Renal cortex interstitium (tissue), 11 donors: ENCODE data around the gene TMEM127. TPM values are rescaled to one million over a fixed set of nuclear protein-coding genes. Genes with fewer than 3 reads are reported as not detected.
"Not testable (repeated sequence)": the region's sequence is repeated elsewhere in the genome, so short reads cannot be mapped to it uniquely, and the experiment has no call there.

Experiments
- DNase-seq, 11 donors: peaks; one replicate each; pipeline ENCODE4 v3.0.0-alpha.2; 2013; ENCODE audit warnings: low read depth in 9 of 11, low spot score in 4 of 11; ENCODE audit errors: extremely low read depth in 1 of 11
- polyA plus RNA-seq, 3 donors: library from polyadenylated mRNA; unstranded; fragments of 120-200 nt; gene quantifications; one replicate each; pipeline ENCODE4 v1.2.1, GENCODE V29; 2013; ENCODE audit not compliant: insufficient read length in 3 of 3

TMEM127 gene
- polyA plus RNA-seq, 3 donors, result 38.3 to 44.0 (median 41.2) TPM

DNA sequence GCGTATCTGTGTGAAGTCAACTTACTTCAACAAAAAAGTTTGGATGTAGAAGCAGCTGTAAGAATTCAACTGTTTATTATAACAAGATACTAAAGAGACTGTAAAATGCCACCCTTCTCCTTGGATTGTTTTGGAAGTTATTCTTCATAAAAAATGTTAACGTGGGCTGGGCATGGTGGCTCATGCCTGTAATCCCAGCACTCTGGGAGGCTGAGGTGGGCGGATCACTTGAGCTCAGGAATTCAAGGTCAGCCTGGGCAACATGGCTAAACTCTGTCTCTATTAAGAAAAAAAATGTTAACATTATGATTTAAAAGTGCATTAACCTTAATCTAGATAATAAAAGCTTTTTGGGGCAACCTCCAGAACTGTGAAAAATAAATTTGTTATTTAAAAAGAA, 8.0 kb upstream of the TMEM127 start:
- no peak for DNase-seq

DNA sequence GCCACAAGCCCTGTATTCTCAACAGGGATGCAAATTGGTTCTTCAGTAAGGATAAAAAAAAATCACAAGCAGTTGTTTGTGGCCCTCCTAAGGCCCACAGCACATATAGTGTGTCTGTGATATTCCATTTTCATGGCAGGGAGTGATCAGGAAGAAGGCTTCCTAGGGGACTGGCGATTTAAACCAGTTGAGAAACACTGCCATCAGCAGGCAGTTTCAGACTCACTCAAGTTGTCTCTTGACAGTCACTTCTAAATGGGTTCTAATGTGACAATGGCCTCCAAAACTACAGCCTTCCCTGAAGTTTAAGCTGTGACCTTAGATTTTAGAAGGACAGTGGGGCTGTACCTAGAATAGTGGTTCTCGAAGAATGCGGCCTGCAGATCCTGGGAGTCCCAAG, 6.2 kb upstream of the TMEM127 start:
- DNase-seq, result no peak

DNA sequence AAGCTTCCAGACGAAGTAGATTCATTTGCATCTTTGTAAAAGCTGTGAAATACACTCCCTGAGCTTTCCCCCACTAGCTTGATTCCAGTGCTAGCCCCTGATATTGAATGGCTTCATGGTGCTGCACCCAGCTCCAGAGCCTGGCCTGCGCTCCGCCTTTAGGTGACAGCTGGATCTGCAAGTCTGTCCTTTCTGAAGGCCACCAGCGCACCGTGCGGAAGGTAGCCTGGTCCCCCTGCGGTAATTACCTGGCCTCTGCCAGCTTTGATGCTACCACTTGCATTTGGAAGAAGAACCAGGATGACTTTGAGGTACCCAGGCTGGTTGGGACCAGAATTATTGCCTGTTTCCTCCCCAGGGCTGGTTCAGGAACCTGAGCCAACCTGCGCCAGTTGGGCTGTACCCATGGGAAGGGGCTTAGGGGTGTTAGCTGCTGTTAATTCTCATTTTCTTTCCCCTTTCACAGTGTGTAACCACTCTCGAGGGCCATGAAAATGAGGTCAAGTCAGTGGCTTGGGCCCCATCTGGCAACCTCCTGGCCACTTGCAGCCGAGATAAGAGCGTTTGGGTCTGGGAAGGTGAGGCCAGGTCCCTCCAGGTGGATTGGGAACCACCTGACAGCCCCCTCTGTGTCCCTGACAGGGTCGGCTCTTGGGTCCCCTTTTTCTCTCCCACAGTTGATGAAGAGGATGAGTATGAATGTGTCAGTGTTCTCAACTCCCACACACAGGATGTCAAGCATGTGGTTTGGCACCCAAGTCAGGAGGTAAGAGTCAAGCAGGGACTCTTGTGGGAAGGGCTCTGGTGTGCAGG, 1.6 kb upstream of the TMEM127 start:
- DNase-seq, result no peak

DNA sequence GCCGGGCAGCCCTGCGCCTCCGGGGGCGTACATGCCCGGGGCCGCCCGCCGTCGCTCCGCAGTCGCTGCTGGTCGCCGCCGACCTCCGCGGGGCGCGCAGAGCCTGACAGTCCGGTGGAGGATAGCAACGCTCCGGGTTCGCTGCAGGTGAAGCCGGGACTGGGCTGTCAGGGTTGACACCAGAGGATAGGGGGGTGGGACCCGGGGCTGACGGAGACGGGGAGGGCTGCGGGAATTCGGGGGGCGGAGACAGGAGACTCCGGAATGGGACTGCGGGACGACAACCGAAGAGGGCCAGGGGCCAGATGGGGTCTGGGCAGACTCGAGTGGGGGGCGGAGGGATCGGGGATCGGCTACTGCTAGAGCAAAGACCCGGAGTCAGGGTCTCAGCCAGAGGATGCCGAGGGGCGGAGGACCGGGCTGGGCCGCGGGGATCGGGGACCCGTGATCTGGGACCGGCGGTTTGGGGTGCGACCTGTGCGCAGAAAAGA, 403 bp downstream of the TMEM127 start:
- peak in 1 of 11 donors; percentile 26 for DNase-seq

DNA sequence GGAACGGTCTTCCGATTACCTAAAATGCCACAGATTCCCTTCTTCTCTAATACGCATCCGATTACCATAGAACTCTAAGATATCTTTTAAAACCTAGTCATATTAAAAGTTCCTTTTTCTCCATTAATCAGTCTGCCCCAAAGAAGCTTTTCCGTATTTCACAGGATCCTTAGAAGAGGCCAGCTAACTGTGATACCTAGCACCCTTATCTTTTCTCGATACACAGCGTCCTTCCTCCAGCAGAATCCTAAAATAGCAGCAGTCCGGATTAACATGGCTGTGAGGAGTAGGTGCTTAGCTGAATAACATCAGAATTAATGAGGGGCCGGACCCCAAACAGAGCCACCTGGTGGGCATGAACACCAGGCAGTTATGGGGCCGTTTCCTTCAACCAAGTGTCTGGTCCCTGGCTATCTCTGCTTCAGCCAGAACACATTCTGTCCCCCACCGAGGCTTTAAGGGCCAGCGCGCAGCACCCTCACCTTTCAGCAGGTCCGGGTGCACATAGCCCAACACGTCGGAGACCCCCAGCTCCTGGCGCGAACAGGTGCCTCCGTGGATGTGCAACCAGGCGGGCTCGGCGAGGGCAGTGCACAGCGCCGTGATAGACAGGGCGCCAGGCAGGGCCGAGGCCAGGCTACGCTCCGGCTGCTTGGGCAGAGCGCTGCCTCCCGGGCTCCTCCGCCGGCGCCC, 995 bp downstream of the TMEM127 start:
- peak in 3 of 11 donors; percentile 29 to 41 (median 40) for DNase-seq

DNA sequence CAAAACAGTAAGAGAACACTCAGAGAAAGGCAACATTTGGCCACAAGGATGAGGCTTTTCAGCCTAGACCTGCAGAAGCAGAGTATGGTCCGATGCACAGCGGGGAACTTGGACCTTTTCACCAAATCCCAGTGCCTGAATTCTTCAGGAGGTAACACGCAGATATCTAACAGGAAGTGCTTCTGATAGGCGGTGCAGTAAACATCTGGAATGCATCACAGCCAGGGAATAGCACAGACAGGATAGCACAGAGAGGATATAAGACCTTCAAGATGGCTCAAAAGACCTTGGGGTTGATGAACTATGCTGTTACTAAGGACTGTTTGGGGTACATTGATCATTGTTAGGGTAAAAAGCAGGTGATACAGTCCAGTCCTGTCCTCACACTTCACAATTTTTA, 1.7 kb downstream of the TMEM127 start:
- DNase-seq, result no peak

DNA sequence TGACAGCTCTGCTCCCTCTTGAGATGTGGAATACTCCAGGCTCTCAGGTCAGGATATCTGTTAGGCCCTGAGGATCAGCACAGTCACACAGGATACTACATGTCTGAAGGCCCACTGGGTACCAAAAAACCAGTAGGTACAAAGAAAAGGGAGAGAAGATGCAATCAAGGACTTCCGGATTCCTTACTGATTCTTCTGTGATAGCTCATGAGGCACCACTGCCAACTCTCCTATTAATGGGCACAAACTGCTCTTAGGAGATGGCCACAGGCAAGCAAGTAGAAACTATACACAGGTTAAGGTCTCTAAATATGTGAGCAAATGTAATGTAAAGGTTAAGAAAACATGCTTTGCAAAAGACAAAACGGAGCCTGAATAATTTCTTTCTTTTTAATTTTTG, 3.5 kb downstream of the TMEM127 start:
- DNase-seq, result no peak

DNA sequence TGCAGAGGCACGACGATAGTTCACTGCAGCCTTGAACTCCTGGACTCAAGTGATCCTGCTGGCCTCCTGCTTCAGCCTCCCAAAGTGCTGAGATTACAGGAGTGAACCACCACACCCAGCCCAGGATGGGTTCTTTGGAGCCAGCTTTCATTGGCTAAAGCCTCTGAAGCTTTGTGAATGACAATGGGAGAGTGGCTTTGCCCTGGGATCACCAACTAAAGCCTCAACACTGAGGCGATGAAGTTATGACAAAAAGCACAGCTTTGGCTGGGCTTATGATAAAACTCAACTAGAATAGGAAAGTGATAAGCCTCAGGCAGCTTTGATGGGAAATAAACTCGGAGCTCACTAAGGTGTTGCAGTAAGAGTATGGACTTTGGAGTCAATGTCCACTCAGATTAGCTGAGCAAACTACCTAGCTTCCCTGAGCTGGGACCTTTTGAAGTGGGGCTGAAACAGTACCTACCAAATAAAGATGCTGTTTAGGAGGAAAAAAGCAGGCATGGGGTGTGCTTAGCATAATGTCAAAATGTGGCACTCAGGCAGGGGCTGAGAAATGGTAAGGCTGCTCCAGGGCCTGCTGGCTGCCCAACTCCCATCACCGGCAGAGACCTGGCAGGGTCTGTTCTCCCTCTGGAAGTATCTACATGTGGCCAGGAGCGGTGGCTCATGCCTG, 4.3 kb downstream of the TMEM127 start:
- DNase-seq, result no peak

DNA sequence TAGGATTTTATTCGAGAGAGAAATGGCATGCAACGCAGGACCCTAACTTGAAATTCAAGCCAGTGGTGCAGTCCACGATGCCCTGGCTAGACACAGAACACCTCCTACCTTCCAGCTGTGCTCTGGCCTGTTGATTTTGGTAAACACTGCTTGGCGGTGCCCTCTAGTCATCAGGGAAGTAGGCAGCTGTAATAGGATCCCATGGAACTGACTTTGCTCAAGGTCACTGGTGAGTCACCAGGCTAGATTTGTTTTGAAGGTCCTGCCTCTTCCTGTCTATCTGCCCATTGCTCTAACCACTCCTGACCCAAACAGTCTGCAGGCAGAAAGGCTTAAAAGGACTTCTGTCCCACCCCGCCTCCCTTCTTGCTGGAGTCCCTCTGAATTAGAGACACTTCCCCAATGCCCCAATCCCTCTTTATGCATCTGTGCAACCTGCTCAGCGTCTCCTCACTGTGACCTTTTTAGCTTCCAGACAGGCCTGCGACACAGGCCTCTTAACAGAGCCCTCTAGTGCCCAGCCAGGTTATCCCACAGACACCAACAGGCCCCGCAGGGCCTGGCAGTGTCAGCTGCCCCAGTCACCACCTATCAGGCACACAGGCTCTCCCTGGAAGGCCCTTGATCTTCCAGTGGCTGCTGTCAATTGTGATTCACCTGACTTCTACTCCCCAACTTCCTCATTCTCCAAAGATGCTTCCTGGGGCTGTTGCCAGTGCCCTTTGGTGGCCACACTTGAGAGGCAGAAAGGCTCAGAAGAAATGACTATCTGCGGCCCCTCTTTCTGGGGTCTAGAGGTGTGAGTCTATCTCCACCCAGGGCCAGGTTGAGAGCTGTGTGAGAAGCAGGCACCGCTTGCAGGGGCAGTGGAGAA, 5.2 kb downstream of the TMEM127 start:
- peak in 4 of 11 donors; percentile 27 to 59 (median 50) for DNase-seq

DNA sequence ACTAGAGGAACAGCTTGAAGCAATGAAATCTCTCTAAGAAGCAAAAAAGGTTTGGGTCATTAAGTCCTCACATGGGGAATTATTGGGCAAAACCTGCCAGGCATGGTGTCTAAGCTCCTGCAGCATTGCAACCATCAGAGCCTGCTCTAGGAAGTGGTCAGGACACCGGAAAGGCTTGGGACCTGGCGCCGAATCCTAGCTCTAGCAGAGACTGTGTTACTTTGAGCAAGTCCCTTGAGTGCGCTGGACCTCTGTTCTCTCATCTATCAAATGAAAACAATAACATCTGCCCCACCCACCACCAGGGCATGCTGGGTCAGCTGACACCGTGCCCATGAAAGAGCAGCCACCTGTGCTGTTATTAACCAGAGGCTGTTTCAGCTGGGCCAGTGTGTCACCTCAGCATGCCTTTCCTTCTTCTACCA, 6.3 kb downstream of the TMEM127 start:
- no peak for DNase-seq

DNA sequence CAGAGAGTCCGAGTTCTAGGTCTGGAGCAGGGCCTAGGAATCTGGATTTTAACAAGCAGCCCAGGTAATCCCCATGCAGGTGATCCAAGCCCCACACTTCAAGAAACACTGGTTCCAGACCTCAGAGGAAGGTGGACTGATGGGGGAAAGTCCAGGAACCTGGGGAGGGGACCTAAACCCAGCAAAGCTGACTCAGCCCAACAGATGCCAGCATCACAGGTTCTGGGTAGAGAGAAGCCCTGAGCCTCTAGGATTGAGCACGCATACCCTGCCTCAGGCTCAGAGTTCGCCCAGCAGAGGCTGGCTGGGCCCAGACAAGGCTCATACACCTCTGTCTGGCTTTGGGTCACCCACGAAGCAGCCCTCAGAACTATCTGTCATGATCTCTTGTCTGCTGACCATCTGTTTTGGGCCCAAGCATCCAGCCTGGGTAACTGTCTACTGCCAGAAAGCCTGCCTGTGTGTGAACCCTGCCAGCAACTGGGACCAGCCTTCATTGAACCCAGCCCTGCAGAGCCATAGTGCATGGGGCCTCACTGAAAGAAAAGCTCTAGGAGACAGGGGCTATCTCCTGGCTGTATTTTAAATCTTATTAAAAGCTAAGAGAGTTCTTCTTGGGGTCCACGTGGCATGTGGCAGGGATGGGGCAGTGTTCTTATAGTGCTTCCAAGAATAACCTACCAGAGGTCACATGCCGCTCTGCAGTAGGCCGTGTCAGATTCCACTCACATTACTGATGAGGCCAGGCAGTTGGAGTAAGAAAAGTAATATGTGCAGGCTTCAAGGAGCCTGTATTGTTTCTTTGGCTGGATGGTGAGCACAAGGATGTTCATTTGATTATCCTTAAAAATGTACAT, 7.4 kb downstream of the TMEM127 start:
- no peak for DNase-seq

DNA sequence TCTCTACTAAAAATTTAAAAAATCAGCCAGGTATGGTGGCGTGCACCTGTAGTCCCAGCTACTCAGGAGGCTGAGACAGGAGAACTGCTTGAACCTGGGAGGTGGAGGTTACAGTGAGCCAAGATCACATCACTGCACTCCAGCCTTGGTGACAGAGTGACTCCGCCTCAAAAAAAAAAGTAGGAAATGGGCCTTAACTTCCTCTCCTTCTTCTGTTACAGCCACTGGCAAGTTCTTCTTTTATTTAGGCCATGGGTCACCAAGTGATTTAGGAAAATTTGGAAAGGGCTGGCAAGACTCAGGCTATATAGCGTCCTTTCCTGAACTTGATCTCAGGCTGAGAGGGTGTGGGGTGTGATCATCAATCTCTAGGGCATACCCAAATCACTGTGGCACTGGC, 8.1 kb downstream of the TMEM127 start:
- not testable (repeated sequence) for DNase-seq

DNA sequence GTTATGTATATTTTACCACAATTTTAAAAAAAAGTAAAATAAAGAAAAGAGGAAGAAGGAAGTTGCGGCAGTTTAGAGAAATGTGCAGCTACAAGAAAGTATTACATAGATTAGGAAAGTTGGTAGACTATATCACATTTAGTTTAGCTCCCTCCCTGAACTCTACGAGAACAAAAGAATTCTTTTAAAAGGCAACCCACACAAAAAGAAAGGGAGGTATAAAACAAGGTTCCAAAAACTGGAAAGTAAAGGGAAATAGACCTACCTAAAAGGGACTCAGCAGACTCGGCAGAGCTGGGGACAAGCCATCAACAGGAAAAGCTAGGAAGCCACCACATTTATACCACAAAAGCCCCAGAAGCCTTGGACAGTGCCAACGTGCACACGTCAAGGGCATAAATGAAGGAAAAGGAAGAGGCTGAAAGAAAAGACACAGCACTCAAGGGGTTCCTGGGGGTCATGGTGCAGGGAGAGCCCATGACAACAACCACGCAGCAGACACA, 9.1 kb downstream of the TMEM127 start:
- no peak for DNase-seq

DNA sequence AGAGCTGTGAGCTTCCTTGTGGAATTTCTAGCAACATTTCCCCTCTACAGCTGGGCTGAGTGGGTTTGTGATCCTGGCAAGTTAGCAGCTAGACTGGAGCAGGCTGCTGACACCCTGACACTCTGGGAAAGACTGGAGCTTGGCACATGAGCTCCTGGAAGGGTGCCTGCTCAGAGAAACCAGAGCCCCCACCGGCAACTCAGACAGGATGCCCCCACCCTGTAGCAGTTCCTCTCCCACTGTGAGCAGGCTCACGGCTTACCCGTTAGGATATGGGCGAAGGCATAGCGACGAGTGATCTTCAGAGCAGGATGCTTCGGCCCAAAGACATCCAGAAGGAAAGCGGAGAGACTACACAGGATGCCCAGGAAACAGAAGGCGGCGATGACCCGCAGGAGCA, 11.2 kb downstream of the TMEM127 start:
- no peak for DNase-seq

DNA sequence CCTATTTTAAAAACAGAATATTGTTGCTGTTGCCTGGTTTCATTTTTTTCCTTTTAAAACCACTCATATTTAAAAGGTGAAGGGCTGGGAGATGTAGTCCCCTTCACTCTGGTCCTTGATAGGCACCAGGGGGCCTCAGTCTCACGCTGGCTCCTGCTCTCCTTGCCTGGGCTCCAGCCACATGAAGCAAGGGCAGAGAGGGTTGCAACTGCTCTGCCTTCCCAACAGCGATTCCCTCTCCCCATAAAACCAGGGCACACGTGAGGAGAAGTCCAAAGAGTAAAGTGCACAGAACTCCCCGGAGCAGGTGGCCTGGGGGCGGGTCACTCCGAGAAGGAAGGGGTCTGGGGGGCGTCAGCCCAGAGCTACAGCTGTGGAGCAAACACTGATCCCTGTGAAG, 12.8 kb downstream of the TMEM127 start:
- DNase-seq, result no peak

DNA sequence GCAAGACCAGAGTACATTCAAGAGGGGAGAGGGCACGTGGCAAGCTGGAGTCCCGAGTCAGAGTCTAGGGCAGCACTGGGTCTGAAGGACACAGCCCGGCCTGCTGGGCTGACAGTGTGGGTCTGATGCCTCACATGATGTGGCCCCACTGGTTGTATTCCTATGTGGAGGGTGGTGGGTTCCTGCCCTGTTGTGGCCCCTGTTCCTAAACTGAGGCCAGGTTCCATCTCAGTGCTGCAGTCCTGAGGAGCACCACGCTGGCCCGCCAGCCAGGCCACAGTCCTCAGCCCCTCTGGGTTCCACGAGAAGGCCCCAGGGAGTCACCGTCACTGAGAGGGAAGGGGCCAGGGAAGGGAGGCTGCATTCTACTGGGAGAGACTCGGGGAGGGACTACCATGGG, 13.3 kb downstream of the TMEM127 start:
- DNase-seq, result no peak

DNA sequence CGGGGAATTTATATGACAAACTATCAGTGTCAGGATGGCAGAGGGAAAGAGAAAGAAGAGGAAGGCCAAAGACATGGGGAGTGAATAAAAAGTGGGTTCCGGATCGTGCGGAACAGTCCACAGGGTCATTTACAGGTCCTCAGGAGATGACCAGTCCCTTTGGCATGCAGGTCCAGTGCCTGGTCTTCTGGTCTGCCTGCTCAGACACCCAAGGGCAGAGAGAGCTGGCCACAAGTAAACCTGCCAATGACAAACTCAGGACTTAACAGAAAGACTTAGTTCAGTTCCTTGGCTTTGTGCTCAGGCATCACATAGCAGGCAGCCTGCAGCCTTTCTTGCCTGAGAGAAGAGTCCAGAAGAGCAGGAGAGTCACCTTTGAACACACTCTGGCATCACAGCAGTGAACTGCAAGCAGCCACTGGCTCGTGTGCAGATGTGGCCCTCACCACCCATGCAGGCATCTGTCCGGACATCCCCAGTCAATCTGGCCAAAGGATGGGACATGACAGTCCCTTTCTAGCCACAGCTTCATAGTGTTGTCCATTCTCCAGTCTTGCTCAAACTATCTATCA, 14.0 kb downstream of the TMEM127 start:
- peak in 6 of 11 donors; percentile 53 to 87 (median 66) for DNase-seq

DNA sequence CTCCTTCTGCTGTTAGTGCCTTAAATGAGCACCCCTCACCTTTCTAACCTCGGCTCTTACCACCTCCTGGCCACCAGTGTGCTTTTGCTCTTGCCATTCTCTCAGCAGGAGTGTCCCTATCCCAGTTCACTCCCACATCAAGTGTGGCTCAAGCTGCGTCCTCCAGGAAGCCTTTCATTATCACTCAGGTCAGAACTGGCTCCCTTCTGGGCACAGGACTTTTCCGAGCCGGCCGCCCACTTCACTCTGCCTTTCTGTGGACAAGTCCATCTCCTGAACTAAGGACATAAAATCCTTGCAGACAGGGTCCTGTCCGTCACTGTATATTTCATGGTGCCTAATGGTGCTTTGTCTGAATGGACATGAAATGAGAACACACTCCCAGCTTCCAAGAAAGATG, 15.6 kb downstream of the TMEM127 start:
- no peak for DNase-seq
